SW 1271 (cell line): ENCODE results near the gene RIOK3.
A peak's percentile ranks its signal among the peaks of the same experiment; 100 is the strongest.
"Not testable (repeated sequence)": the region's sequence is repeated elsewhere in the genome, so short reads cannot be mapped to it uniquely, and the experiment has no call there.

Experiments used
- DNase-seq, 2 experiments: peaks; one replicate each; lab custom pipeline; 2025; lab: John Stamatoyannopoulos, UW

RIOK3 gene

DNA sequence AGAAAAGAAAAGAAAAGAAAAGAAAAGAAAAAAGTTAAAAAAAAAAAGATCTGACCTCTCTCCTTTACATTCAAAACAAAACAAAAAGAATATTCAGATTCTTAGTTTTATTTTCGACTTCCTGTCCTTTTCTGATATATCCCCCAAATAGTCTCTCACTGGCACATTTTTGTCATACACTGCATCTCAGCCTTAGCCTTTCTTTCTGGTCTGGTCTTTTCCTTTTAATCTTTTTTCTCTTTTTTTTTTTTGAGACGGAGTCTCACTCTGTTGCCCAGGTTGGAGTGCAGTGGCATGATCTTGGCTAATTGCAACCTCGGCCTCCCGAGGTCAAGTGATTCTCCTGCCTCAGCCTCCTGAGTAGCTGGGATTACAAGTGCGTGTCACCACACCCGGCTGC, 1.6 kb upstream of the RIOK3 start:
- no peak for DNase-seq

DNA sequence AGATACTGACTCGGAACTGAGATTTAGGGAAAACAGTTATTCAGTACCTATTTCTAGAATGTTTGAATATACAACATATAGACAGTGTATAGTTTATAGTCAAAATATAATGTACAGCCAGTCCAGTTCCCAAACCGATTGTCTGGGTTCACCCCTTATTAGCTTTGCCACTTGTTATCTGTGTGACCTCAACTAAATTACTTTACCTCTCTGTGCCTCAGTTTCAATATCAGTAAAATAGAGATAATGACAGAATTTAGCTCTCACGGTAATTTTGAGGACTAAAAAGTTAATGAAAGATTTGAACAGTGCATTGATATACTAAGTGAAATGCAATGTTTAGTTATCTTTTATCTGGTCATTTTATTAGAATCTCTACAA, 750 bp upstream of the RIOK3 start:
- DNase-seq, result no peak

DNA sequence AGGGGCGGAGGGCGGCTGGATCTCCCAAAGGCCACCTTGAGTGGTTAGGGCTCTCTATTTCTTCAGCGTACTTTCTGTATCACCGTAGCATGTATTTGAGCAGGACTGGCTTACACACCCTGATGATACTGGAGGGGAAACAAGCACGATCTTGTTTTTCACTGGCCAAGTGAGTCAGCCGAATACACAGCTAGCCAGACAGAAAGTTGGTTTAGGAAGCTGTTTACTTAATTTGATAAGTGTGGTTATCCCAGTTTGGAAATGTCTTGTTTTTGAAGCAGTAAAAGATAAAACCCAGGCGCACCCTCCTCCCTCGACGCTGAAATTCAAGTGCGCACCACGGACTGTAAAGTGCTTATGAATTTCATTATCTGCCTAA, 582 bp downstream of the RIOK3 start:
- peak in 1 of 2 experiments; percentile 30 for DNase-seq

DNA sequence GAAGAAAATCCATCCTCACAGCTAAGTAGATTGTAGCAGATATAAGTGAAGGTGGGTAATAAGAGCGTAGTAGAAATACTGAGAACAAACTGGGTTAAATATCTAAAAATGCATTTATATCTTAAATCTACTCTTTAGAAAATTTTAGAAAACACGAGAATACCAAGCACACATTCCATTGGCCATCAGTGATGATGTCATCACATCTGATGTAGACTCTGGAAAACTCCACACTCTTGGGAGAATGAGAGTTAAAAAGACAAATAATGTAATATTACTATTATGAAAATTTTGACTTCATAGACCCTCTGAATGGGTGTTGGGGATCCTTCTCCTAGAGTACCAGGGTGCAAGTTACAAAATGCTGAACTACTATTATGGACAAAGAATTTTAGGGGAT, 3.7 kb downstream of the RIOK3 start:
- DNase-seq, result no peak

DNA sequence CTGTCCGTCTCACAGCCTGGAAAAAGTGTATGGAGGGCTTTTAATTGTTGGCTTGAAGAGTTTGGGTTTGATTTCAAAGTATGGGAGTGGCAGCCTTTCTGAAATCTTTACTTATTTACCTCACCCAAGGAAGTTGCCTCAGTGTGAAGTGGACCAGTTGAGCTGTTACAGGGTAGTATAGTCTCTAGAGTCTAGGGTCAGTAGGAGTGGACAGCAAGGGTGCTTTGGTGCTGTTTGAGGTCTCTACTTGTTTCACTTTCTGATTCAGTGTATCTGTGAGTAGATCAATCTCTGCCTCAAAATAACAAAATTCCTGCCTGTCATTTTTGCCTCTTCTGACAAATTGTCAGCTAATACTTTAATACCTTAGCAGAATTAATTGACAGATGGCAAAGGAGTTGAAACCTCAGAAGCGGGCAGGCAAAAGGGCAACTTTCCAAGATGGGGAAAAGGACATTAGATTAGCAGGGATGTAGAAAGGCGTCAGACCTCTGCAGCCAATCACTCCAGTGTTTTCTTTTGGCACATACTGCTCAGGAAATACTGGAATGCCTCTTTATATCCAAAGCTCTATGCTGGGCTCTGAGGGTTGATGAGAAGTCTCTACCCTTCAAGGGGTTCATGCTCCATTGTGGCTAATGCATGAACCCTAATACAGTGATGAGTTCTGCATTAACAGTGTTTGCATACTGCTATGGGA, 5.9 kb downstream of the RIOK3 start:
- DNase-seq, result no peak

DNA sequence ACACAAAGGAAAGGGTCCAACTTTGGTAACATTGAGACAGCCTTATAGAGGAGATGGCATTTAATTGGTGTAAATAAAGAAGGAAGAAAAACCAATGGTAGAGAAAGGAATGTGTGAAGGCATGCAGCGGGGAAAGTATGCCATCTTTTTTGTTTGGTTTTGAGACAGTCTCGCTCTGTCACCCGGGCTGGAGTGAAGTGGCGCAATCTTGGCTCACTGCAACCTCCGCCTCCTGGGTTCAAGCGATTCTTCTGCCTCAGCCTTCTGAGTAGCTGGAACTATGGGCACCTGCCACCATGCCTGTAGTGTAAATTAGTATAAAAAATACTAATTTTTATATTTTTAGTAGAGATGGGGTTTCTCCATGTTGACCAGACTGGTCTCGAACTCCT, 6.4 kb downstream of the RIOK3 start:
- no peak for DNase-seq

DNA sequence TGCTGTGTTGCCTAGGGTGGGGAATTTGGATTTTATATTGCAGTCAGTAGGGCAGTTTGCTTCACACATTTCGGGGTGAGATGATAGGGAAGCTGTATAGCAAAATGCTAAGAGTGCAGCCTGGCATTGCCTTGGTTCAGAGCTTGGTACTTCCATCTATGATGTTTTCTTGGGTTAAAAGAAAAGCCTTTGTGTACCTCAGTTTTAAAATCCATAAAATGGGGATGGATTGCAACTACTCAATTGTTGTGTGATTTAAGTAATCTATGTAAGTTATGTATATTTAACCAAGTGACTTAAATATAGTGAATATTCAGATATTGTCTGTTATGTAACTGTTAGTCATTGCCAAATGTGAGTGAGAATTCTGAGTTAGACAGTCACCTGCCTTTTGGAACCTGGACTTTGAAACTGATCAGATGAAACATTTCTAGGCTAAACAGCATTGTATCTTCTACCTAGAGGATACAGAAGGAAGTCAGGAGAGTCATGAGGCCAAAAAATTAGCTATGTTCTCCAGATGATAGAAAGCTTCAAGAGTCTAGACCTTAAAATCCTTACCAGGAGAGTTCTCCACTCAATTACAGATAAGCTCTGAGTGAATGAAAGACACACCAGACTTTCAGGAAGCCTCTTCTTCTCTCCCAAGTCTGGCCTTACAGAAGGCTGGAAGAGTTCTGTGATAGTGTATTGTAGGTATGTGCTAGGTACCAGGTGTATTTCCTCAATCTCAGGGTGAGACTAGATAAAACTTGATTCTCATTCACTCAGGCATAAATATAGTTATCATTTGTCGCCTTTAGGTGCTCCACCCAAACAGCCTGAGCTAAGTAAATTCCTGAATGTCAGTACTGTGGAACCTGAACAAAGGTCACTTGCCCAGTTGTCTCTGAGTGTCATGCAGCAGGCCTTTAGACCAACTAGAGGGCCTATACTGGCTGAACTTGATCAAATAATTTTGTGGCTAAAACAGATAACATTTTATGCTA, 7.5 kb downstream of the RIOK3 start:
- no peak for DNase-seq

DNA sequence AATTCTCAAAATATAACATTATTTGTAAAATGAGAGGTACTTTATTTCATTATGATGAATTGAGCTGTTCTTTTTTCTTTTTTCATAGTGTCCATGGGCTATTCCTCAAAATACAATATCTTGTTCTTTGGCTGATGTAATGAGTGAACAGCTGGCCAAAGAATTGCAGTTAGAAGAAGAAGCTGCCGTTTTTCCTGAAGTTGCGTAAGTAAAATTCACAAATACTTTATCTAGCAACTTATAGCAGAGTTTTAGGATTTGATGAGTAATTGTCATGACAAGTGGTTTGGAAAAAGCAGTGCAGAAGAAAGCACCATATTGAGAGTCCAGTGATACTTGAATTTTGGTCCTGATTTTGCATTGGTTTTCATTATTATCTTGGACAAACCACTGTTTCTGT, 9.8 kb downstream of the RIOK3 start:
- DNase-seq, result no peak

DNA sequence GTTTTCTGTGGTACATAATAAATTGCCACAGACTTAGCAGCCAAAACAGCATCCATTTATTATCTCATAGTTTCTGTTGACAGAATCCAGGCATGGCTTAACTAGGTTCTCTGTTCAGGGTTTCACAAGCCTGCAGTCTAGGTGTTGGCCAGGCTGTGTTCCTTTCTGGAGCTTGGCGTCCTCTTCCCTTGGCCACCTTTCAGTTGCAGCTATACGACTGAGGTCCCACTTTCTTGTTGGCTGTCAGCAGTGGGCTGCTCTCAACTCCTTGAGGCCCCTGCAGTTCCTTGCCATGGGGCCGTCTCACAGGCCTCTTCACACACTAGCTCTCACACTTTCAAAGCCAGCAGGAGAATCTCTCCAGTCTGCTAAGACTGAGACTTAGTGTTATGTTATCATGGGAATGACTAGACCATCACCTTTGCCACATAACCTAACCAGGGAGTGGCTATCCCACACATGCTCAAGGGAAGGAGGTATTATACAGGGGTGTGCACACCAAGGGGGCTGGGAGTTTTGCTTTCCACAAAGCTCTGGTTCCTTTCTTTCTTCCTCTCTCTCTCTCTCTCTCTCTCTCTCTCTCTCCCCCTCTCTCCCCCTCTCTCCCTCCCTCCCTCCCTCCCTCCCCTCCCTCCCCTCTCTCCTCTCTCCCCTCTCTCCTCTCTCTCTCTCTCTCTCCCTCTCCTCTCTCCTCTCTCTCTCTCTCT, 15.8 kb downstream of the RIOK3 start:
- no peak for DNase-seq

DNA sequence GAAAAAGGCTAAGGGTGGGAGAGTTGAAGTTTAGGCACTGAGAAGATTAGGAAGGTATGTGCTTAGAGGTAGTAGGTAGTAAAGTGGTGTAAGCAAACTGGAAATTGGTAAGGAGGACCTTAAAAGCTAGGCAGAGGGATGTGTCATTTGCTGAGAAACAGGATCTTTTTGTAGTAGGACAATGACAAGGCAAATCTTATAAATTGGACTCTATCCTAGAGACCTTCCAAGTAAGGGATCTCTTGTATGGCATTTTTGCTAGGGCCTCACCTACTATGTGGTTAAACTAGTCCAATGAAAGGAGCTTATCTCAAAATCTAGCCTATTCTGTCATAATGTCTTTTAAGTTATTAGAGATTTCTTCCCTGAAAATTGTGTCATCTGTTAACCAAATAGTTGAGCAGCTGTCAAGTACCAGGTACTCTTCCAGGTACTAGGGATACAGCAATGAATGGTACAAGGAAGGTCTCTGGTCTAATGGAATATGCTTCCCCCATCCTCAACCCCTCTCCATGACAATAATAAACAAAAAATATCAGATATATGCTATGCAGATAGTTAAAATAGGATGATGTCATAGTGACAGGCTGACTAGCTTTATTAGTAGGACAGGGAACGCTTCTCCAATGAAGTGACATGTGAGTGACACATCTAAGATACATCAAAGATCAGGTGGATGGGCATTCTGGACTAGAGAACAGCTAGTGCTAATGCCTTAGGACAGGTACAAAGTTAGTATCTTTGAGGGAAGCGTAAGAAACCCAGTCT, 17.7 kb downstream of the RIOK3 start:
- DNase-seq, result no peak

DNA sequence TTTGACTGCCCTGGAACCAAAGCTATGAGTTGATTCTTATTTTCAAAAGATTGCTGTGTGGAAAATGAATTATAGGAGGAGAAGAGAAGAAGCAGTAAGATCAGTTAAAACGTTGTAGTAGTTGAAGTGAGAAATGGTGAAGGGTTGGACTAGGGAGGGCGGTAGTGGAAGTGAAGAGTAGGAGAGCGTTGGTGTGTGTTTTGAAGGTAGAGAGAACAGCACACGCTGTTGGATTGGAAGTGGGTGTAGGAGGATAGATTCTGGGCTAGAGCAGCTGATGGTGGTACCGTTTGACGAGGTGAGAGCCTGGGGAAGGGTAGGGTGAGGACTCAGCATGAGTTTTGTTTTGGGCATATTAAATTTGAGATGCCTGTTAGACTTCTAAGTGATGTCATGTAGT, 18.4 kb downstream of the RIOK3 start:
- DNase-seq, result no peak

DNA sequence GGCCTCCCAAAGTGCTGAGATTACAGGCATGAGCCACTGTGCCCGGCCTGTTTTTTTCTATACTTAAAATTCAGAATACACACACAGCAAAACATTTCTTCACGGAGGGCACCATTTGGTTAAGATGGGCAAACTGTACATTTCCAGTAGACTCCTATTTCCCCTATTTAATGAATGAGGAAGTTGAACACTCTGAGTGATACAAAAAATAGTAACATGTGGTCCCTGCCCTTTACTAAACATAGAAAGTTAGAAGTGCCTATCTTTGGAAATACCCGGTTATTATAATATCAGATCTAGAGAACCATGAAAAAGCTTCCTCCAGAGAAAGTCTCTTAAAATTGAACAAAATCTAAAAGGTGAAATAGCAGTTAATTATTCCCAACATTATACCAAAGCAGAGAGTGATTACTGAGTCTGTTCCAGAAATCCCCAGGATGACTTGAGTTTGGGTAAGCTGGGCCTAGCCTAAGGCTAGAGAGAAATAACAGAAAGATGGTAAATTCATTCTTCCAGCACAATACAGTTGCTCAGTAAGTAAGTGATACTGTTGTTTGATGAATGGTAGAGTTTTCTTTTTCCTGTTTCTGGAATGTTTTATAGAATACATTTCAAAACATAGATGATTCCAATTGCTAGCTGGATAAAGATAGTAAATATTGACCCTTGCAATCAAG, 26.9 kb downstream of the RIOK3 start:
- no peak for DNase-seq

DNA sequence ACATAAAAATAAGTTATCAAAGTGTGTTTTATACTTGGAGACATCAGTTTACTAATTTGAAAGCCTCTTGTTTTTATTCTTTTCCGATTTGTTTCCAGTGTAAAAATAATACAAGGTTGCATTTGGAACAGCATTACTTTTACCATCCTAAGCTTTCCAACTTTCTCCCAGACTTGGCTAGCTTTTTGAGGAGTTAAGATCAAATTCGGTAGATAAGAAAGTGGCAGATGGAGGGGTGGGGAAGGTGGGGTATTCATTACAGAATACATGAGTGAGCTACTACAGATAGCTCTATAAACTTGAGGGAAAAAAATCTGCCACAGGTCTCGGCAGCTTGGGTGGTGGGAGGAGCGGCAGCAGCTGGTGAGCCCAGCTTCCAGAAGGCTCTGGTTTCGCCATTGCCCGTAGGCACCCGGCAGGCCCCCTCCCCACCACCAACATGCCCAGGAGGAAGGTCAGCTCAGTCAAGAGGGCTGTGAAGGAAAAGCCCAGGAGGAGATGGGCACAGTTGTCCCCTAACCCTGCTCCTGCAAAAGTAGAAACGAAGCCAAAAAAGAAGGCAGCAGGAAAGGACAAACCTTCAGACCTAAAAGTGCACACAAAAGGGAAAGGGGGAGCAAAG, 31.6 kb downstream of the RIOK3 start:
- DNase-seq, result no peak

DNA sequence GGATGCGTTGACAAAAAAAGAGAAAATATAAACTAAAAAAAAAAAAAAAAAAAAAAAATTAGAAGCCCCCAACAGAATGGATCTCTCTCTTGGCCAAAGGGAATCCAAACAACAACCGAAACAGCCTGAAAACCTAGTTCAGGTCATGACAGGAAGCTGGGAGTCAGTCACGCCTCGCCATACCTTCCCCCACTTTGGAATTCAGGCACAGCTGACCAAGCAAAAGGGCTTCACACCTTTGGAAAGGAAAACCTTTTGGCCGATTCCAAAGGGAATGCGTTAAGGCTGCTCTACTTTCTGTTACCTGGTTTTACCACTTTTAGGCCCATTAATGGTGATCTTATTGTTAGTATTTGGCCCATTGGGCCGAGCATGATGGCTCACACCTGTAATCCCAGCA, 32.3 kb downstream of the RIOK3 start:
- no peak for DNase-seq

DNA sequence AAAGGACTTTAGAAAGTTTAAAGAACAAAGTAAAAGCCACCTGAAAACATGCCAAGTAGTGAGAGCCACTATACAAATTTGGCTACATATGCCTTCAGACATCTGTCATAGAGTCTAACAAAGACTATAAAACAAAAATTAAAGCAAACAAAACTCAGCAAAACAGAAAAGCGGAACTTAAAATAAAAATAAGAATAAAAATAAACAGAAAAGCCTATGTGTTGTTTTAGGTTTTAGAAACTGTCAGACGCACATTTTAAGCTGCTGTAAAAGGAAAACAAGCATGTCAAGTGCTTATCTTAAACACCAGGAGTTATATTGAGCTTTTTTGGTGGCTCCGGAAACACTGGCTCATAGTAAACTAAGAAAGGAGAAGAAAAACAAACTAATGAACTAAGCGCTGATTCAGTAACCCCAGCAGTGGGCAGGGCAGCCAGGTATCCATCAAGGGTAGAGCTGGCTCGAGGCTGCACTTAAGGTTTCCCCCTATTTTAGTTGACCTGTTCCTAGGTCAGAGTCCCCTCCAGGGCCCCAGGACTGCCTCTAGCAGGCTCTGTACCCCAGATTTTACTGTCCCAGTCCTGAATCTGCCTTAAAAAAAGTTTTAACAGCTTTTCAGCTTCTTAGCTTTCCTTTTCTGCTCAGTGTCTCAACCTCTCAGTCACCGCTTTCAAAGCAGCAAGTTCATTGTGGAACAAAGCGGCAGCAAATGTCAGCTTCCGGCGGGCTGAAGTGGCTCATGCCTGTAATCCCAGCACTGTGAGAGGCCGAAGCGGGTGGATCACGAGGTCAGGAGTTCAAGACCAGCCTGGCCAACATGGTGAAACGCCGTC, 34.9 kb downstream of the RIOK3 start:
- DNase-seq, result no peak

DNA sequence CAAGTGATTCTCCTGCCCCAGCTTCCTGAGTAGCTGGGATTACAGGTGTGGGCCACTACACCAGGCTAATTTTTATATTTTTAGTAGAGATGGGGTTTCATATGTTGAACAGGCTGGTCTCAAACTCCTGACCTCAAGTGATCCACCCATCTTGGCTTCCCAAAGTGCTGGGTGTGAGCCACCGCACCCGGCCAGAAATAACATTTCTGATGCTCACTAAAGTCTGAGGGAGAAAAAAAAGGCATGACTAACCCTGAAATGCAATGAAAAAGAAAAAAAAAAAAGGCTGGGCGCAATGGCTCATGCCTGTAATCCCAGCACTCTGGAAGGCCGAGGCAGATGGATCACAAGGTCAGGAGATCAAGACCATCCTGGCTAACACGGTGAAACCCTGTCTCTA, 36.5 kb downstream of the RIOK3 start:
- DNase-seq, result not testable (repeated sequence)

DNA sequence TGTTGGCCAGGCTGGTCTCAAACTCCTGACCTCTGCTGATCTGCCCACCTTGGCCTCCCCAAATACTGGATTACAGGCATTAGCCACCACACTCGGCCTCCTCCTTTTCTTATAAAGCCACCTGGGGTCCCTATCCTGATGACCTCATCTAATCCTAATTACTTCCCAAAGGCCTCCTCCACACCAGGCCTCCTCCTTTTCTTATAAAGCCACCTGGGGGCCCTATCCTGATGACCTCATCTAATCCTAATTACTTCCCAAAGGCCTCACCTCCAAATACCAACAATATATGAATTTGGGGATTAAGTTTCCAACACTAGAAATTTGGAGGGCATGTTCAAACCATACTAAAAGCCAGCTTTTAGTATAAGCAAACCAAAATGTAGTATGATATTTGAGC, 40.6 kb downstream of the RIOK3 start:
- no peak for DNase-seq

DNA sequence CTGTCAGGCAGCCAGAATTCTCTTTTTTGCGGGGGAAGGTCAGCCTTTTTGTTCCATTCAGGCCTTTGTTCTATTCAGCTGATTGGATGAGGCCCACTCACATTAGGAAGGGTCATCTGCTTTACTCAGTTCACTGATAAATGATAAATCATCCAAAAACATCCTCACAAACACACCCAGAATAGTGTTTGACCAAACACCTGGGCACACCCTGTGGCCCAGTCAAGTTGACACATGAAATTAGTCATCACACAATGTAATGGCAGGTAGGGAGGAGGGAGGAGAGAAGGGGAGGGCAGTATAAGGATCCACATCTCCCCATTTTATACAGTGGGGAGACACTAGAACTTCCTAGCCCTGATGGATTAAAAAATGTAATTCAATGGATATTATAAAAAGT, 41.9 kb downstream of the RIOK3 start:
- no peak for DNase-seq

DNA sequence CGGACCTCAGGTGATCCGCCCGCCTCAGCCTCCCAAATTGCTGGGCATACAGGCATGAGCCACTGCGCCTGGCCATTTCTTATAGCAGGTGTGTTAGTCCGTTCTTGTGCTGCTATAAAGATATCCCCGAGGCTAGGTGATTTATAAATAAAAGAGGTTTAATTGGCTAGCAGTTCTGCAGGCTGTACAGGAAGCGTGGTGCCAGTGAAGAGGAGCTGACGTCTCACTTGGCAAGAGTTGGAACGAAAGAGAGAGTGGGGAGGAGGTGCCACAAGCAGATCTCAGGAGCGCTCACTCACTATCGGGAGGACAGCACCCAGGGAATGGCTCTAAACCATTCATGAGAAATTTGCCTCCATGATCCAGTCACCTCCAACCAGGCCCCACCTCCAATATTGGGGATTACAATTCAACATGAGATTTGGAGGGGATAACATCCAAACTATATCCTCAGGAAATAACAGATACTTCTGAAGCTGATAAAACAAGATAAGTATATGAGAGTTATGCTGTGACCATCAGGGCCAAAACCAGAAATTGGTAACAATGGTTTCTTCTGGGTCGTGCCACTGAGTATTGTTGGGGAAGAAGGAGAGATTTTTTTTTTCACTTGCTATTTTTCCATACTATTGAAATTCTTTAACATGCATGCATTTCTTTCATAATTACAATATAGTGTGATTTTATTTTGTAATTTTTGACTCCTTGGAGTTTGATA, 42.8 kb downstream of the RIOK3 start:
- no peak for DNase-seq
